Spinal cord (tissue), 10 donors: Measurements from ENCODE around the gene RHD. TPM values are rescaled to one million over a fixed set of nuclear protein-coding genes. Genes with fewer than 3 reads are reported as not detected.
"Not testable (repeated sequence)": the region's sequence is repeated elsewhere in the genome, so short reads cannot be mapped to it uniquely, and the experiment has no call there.

Source experiments
- DNase-seq, 6 donors: peaks; one replicate each; pipeline versions ENCODE4 v3.0.0 to v3.0.0-alpha.2; 2013 to 2015; ENCODE audit warnings: low spot score in 6 of 6, low read depth in 4 of 6
- H3K27ac ChIP-seq: one replicate; pipeline ENCODE4 v1.5.1; 2013; ENCODE audit warnings: low read depth, low read length, control low read depth
- H3K27me3 ChIP-seq: one replicate; pipeline ENCODE4 v1.6.1; 2013; ENCODE audit warnings: low read length; ENCODE audit not compliant: control insufficient read depth, insufficient read depth
- H3K36me3 ChIP-seq: one replicate; pipeline ENCODE4 v1.6.1; 2013; ENCODE audit warnings: low read length; ENCODE audit not compliant: control insufficient read depth, insufficient read depth
- H3K4me1 ChIP-seq: one replicate; pipeline ENCODE4 v1.6.1; 2013; ENCODE audit warnings: low read length; ENCODE audit not compliant: control insufficient read depth, insufficient read depth
- H3K4me3 ChIP-seq: one replicate; pipeline ENCODE4 v1.5.1; 2013; ENCODE audit warnings: low read depth, low read length, control low read depth
- H3K9me3 ChIP-seq: one replicate; pipeline ENCODE4 v1.6.1; 2013; ENCODE audit warnings: low read length; ENCODE audit not compliant: control insufficient read depth, insufficient read depth
- WGBS: methylation state at CpG from one replicate; pipeline ENCODE4 v1.1.5; 2013; ENCODE audit warnings: missing lambda C conversion rate; ENCODE audit not compliant: insufficient coverage; 5-methylcytosine and 5-hydroxymethylcytosine counted together
- long read RNA-seq, 4 donors: transcript quantifications; one replicate each; lab custom pipeline, GENCODE V29; 2026
- polyA plus RNA-seq, 2 donors: library from polyadenylated mRNA; unstranded; fragments of 120-200 nt; gene quantifications; one replicate each; pipeline ENCODE4 v1.2.1, GENCODE V29; 2013; ENCODE audit not compliant: insufficient read length in 2 of 2
- total RNA-seq, 2 donors: library from RNA; depleted of rRNA in 1 of 2; stranded (reverse); fragments of 120-200 nt in 1 of 2; fragments of >200 nt in 1 of 2; gene quantifications; one replicate each; pipeline versions ENCODE4 v1.2.3 to v1.2.4, GENCODE V29; 2013 to 2014
- donor health status: healthy.

The RHD gene
- 1 to 10 TPM; 1.4 to 3.0 TPM for total RNA-seq
- 1 to 10 TPM in 1 of 2 donors, under 1 TPM in 1; 0.63 to 1.2 TPM for polyA plus RNA-seq
- long read RNA-seq, donor 1, result 0 reads
- long read RNA-seq, donor 2, partial matches to known transcripts, result 0 of 1 reads
- long read RNA-seq, donor 2, other reads (novel, unspliced or antisense), result 0 of 1 reads
- long read RNA-seq, donor 3, result 0 reads
- long read RNA-seq, donor 4, partial matches to known transcripts, result 9 of 9 reads
- long read RNA-seq, donor 4, other reads (novel, unspliced or antisense), result 0 of 9 reads

DNA sequence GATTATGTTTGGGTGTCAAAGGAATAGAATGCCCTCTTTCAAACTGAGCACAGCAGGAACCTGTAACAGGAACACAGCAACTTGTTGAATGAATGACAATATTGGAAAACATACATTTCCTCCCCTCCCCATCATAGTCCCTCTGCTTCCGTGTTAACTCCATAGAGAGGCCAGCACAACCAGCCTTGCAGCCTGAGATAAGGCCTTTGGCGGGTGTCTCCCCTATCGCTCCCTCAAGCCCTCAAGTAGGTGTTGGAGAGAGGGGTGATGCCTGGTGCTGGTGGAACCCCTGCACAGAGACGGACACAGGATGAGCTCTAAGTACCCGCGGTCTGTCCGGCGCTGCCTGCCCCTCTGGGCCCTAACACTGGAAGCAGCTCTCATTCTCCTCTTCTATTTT lies at the start of gene RHD:
TSS of gene RHD (plus strand) at position 272 of the 400 bp plus-strand sequence. CDS start at position 311, 39 bp downstream.
- not testable (repeated sequence) for H3K36me3 ChIP-seq, H3K4me1 ChIP-seq, H3K9me3 ChIP-seq, H3K27me3 ChIP-seq, H3K27ac ChIP-seq, H3K4me3 ChIP-seq, DNase-seq
- no CpG with 5 or more reads among the region's 8 CpGs for WGBS

DNA sequence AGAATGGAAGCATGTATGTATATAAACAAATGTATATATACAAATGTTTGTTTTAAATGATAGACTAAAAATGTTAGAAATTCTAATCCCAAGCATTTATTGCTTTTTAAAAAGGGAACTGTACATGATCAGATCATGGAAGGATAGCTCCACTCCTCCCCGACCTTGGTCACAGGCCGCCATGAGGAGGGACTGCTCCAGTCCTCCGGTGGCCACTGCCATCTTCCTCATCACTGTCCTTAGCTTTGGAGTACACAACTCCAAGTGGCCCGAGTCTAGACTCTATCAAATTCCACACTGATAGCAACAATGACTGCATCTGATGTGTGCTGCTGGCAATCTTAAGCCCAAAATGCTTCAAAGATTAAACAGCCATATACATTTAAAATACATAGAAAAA lies 49.7 kb upstream of the RHD start:
- Histone ChIP-seq H3K27me3 (no peaks in the 10 kb centered on the region), H3K9me3 (no peaks in the 10 kb centered on the region), H3K4me1 (no peaks in the 10 kb centered on the region), H3K36me3 (peaks cover 49% of the 10 kb centered on the region), H3K27ac (no peak overlapping the region), H3K4me3 (no peak overlapping the region)
- DNase-seq, result no peak
- 95% methylated on average over 3 of the region's 4 CpGs for WGBS

DNA sequence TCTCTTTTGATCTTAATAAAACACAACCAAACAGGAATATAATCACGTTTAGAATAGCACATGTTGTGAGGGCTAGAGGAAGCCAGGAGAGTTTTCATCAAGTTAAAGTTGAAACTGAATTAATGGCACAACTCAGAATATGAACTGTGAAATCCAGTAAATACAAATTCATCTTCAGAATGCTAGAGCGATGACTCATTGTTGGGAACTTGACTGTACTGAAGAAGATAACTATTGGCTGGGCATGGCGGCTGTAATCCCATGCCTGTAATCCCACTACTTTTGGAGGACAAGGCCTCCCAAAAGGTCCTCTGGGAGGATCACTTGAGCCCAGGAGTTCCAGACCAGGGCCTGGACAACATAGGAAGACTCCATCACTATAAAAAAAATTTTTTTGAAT lies 48.8 kb upstream of the RHD start:
- no peak for DNase-seq
- no peak overlapping the region for H3K4me3 ChIP-seq
- H3K9me3 ChIP-seq, result no peaks in the 10 kb centered on the region
- 100% methylated on average over 2 of the region's 3 CpGs for WGBS
- H3K27ac ChIP-seq, result no peak overlapping the region
- no peaks in the 10 kb centered on the region for H3K4me1 ChIP-seq
- peaks cover 54% of the 10 kb centered on the region for H3K36me3 ChIP-seq
- no peaks in the 10 kb centered on the region for H3K27me3 ChIP-seq

DNA sequence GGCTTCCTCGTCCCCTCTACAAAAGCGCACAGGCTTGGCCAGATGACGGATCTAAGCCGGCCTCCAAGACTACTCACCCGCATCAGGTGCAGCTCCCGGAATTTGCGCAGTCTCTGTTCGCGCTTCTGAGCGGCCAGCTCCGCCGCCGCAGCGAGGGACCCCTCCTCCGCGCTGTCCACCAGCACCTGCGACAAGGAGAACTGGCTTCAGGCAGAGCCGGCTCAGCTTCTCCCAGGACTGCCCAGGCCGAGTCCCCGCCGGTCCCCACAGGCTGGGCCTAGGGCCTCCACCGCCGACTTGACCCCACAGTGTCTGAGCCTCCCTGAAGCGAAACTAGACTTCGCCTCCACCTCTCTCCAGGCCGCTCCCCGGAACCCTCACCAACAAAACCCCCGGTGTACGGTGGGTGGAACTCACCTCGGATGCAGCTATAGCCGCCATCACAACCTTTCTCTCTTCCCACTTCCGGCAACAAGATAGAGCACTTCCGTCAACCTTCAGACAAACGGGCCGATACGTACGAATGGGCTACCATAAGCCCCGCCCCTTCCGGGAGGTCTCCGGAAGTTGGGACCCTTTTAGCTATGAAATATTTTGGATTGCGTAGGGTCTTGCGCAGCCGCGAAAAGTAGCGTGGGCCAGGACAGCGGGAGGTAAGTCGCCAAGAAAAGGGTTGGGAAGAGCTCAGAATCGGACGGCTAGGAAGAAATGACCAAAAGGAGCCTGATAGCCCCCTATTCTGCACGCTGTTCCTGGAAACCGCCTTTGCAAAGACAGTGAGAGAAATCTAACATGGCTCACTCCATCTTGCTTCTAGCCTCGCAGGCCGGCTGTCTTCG lies 40.1 kb upstream of the RHD start, which contains the start of gene SYF2:
TSS of gene SYF2 (minus strand) at position 476 of the 839 bp plus-strand sequence. CDS start at position 441, 35 bp downstream.
- H3K36me3 ChIP-seq, result peaks cover 26% of the 10 kb centered on the region
- peak; percentile 90 to 99 (median 93) for DNase-seq
- H3K9me3 ChIP-seq, result no peaks in the 10 kb centered on the region
- no peaks in the 10 kb centered on the region for H3K27me3 ChIP-seq
- peak within 1 kb of the TSS; percentile 90 for H3K4me3 ChIP-seq
- H3K27ac ChIP-seq, result peak within 1 kb of the TSS; percentile 97
- H3K4me1 ChIP-seq, result peaks cover 10% of the 10 kb centered on the region
- WGBS, result 0% methylated on average over 49 of the region's 54 CpGs

DNA sequence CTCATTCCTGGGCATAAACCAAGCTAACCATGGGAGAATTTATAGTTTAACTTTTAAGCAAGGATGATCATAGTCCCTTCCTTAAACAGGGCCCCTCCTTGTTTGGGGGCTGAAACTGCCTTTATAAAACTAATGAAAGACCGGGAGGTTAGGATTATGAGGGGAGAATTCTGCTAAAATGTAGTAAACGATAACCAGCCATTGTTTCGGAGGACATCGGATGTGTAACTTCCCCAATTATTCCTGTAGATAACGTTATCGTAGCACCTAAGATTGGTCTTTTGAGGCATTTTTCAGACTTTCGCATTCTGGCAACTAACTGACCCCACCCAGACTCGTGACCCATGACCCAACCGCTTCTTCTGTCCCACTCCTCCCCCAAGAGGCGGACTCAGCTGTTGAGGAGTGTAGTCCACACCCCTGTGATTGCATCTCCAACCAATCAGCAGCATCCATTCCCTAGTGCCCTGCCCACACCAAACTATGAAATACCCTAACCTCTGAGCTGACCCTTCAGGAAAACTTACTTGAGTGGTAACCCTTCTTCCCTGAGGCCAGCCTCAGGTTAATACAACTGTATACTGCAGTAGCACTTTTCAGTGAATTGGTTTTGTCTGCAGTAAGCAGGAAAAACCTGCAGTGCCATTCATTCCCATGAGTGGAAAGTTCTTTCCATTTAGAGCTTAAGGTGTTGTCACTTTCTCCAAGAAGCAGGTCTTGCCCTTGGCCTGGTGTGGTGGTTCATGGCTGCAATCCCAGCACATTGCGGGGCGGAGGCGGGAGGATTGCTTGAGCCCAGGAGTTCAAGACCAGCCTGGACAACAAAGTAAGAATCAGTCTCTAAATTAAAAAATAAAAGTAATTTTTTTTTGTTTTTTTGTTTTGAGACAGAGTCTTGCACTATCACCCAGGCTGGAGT lies 39.2 kb upstream of the RHD start:
- H3K4me3 ChIP-seq, result peak overlapping the region; percentile 90
- H3K4me1 ChIP-seq, result peaks cover 10% of the 10 kb centered on the region
- peak overlapping the region; percentile 97 for H3K27ac ChIP-seq
- WGBS, result 5% methylated on average over 8 of the region's 13 CpGs
- DNase-seq, result peak in 2 of 6 donors; percentile 66 to 73
- peaks cover 24% of the 10 kb centered on the region for H3K36me3 ChIP-seq
- no peaks in the 10 kb centered on the region for H3K9me3 ChIP-seq
- H3K27me3 ChIP-seq, result no peaks in the 10 kb centered on the region

DNA sequence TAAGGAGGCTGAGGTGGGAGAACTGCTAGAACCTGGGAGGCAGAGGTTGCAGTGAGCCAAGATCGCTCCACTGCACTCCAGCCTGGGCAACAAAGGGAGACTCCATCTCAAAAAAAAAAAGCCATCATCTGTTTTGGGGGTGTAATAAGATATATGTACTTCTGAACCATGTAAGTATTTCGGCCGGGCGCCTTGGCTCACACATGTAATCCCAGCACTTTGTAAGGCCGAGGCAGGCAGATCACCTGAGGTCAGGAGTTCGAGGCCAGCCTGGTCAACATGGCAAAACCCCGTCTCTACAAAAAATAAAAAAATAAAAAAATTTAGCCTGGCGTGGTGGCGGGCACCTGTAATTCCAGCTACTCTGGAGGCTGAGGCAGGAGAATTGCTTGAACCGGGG lies 36.9 kb upstream of the RHD start:
- H3K36me3 ChIP-seq, result peaks cover 15% of the 10 kb centered on the region
- H3K27ac ChIP-seq, H3K4me3 ChIP-seq, H3K9me3 ChIP-seq, H3K27me3 ChIP-seq, DNase-seq: not testable (repeated sequence)
- peaks cover 24% of the 10 kb centered on the region for H3K4me1 ChIP-seq
- WGBS, result 98% methylated on average over 8 of the region's 10 CpGs

DNA sequence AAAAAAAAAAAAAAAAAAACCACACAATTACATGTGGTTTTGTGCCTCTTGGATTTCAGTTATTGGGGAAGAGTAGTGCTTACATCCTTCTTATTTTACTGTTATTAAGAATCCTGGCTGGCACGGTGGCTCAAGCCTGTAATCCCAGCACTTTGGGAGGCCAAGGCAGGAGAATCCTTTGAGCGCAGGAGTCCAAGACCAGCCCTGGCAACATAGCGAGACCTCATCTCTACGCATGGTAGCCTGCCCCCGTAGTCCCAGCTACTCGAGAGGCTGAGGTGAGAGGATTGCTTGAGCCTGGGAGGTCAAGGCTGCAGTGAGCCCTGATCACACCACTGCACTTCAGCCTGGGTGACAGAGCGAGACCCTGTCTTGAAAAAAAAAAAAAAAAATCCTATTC lies 36.0 kb upstream of the RHD start:
- WGBS, result 95% methylated on average over 6 of the region's 7 CpGs
- H3K9me3 ChIP-seq, H3K27ac ChIP-seq, DNase-seq, H3K27me3 ChIP-seq, H3K4me3 ChIP-seq: not testable (repeated sequence)
- peaks cover 32% of the 10 kb centered on the region for H3K4me1 ChIP-seq
- peaks cover 15% of the 10 kb centered on the region for H3K36me3 ChIP-seq

DNA sequence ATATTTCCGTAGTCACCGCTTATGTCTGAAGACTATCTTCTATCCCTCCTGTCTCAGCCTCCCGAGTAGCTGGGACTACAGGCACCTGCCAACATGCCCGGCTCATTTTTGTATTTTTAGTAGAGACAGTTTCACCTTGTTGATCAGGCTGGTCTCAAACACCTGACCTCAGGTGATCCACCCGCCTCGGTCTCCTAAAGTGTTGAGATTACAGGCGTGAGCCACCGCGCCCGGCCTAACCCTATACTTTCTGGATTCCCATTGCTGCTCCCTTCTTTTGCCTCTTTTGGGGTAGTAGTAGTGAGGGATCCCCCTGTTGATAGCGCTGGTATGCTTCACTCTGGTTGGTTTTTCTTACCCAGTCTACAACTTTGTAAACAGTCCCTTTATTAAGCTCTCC lies 34.3 kb upstream of the RHD start:
- H3K4me1 ChIP-seq, result peaks cover 31% of the 10 kb centered on the region
- whole genome bisulfite sequencing, result 90% methylated on average over 2 of the region's 11 CpGs
- no peak overlapping the region for H3K4me3 ChIP-seq
- DNase-seq, result no peak
- H3K9me3 ChIP-seq, result no peaks in the 10 kb centered on the region
- no peak overlapping the region for H3K27ac ChIP-seq
- no peaks in the 10 kb centered on the region for H3K27me3 ChIP-seq
- H3K36me3 ChIP-seq, result peaks cover 26% of the 10 kb centered on the region
